Activated CD4-positive, CD25-positive, alpha-beta regulatory T cell treated with anti-CD3 and anti-CD28 coated beads, Interleukin-2, amount 50 U/mL, for 24 hours (primary cell): ENCODE measurements around the gene DUSP10.

Experiments
- ATAC-seq, 2 donors: fragments of 150-1000 bp; cut with Tn5 transposase; one replicate each; pipeline ENCODE4 v1.10.0; 2021; ENCODE audit warnings: mild to moderate bottlenecking in 1 of 2, moderate library complexity in 1 of 2

The DUSP10 gene

GRCh38 chr1:221691261-221691660 is 50.6 kb downstream of the DUSP10 start:
- ATAC-seq, result no peak

- ATAC-seq, result no peak
These were observed 51.0 kb downstream of the DUSP10 start for GRCh38 chr1:221690858-221691257.

- ATAC-seq, result peak; percentile 53 to 75
These were observed 52.8 kb downstream of the DUSP10 start for GRCh38 chr1:221689138-221689537.

- ATAC-seq, result peak; percentile 53 to 55
These were observed 53.4 kb downstream of the DUSP10 start for GRCh38 chr1:221688488-221688843.

GRCh38 chr1:221687836-221688487 is 53.9 kb downstream of the DUSP10 start:
- ATAC-seq, result no peak

GRCh38 chr1:221683681-221684080 is 58.2 kb downstream of the DUSP10 start:
- no peak for ATAC-seq

- no peak for ATAC-seq
These were observed 61.8 kb downstream of the DUSP10 start for GRCh38 chr1:221680085-221680484.

GRCh38 chr1:221678014-221678413 is 63.9 kb downstream of the DUSP10 start:
- no peak for ATAC-seq

GRCh38 chr1:221675880-221676800 is 65.7 kb downstream of the DUSP10 start:
- no peak for ATAC-seq

GRCh38 chr1:221672965-221673364 is 68.9 kb downstream of the DUSP10 start:
- no peak for ATAC-seq

- ATAC-seq, result no peak
These were observed 69.6 kb downstream of the DUSP10 start for GRCh38 chr1:221672239-221672645.

GRCh38 chr1:221670081-221670480 is 71.8 kb downstream of the DUSP10 start:
- ATAC-seq, result no peak

GRCh38 chr1:221669441-221669840 is 72.4 kb downstream of the DUSP10 start:
- ATAC-seq, result no peak

GRCh38 chr1:221667504-221667903 is 74.4 kb downstream of the DUSP10 start:
- ATAC-seq, result peak in 1 of 2 donors; percentile 55

GRCh38 chr1:221664253-221664652 is 77.6 kb downstream of the DUSP10 start:
- no peak for ATAC-seq

GRCh38 chr1:221663321-221663720 is 78.6 kb downstream of the DUSP10 start:
- ATAC-seq, result no peak

GRCh38 chr1:221655766-221656305 is 86.1 kb downstream of the DUSP10 start:
- no peak for ATAC-seq
